Activated CD4-positive, alpha-beta T cell treated with anti-CD3 and anti-CD28 coated beads, Interleukin-2, amount 50 U/mL, for 16 hours (primary cell): ENCODE measurements around the gene C1QTNF4.
A peak's percentile ranks its signal among the peaks of the same experiment; 100 is the strongest.

Experiments
- DNase-seq: peaks from one replicate; pipeline ENCODE4 v3.0.0-alpha.2; 2020

The C1QTNF4 gene

GRCh38 chr11:47592970-47593369 is 1.2 kb downstream of the C1QTNF4 start:
- no peak for DNase-seq

GRCh38 chr11:47592251-47592650 is 2.0 kb downstream of the C1QTNF4 start:
- DNase-seq, result no peak

GRCh38 chr11:47591764-47592163 is 2.4 kb downstream of the C1QTNF4 start:
- DNase-seq, result no peak

- no peak for DNase-seq
These were observed 4.0 kb downstream of the C1QTNF4 start for GRCh38 chr11:47589977-47590861.

- DNase-seq, result no peak
These were observed 4.6 kb downstream of the C1QTNF4 start for GRCh38 chr11:47589584-47589976.

GRCh38 chr11:47589118-47589517 is 5.1 kb downstream of the C1QTNF4 start:
- no peak for DNase-seq

- no peak for DNase-seq
These were observed 6.4 kb downstream of the C1QTNF4 start for GRCh38 chr11:47587723-47588326.

- no peak for DNase-seq
These were observed 7.0 kb downstream of the C1QTNF4 start for GRCh38 chr11:47587039-47587716.

GRCh38 chr11:47586098-47586855 is 7.9 kb downstream of the C1QTNF4 start, which contains the start of gene FAM180B:
FAM180B (plus strand) TSS chr11:47586678; CDS start chr11:47586769, 91 bp downstream.
- no peak for DNase-seq

- DNase-seq, result no peak
These were observed 10.4 kb downstream of the C1QTNF4 start for GRCh38 chr11:47583844-47584243.

GRCh38 chr11:47578524-47579494 is 15.4 kb downstream of the C1QTNF4 start, which contains the start of the genes KBTBD4 and NDUFS3:
KBTBD4 (minus strand) TSS chr11:47578970; CDS start chr11:47578951, 19 bp downstream.
NDUFS3 (plus strand) TSS chr11:47579074; CDS start chr11:47579092, 18 bp downstream.
- peak; percentile 90 for DNase-seq

- no peak for DNase-seq
These were observed 16.7 kb downstream of the C1QTNF4 start for GRCh38 chr11:47577460-47578041.

- no peak for DNase-seq
These were observed 20.9 kb downstream of the C1QTNF4 start for GRCh38 chr11:47573321-47573720.

GRCh38 chr11:47572715-47573255 is 21.4 kb downstream of the C1QTNF4 start:
- DNase-seq, result no peak

- no peak for DNase-seq
These were observed 22.3 kb downstream of the C1QTNF4 start for GRCh38 chr11:47571895-47572294.

GRCh38 chr11:47571357-47571729 is 22.9 kb downstream of the C1QTNF4 start:
- DNase-seq, result no peak

- no peak for DNase-seq
These were observed 23.4 kb downstream of the C1QTNF4 start for GRCh38 chr11:47570651-47571356.

GRCh38 chr11:47569646-47570045 is 24.6 kb downstream of the C1QTNF4 start:
- DNase-seq, result no peak

- DNase-seq, result no peak
These were observed 28.0 kb downstream of the C1QTNF4 start for GRCh38 chr11:47566149-47566698.
